GM12801 (cell line): ENCODE measurements around the gene CHST11.

Experiments used
- TF ChIP-seq, protein P1 (sequence below): IDR thresholded peaks from one replicate; pipeline ENCODE4 v1.5.1; 2011; ENCODE audit warnings: control low read depth; ENCODE audit not compliant: insufficient read length; ENCODE audit errors: extremely low read depth

Gene CHST11

DNA sequence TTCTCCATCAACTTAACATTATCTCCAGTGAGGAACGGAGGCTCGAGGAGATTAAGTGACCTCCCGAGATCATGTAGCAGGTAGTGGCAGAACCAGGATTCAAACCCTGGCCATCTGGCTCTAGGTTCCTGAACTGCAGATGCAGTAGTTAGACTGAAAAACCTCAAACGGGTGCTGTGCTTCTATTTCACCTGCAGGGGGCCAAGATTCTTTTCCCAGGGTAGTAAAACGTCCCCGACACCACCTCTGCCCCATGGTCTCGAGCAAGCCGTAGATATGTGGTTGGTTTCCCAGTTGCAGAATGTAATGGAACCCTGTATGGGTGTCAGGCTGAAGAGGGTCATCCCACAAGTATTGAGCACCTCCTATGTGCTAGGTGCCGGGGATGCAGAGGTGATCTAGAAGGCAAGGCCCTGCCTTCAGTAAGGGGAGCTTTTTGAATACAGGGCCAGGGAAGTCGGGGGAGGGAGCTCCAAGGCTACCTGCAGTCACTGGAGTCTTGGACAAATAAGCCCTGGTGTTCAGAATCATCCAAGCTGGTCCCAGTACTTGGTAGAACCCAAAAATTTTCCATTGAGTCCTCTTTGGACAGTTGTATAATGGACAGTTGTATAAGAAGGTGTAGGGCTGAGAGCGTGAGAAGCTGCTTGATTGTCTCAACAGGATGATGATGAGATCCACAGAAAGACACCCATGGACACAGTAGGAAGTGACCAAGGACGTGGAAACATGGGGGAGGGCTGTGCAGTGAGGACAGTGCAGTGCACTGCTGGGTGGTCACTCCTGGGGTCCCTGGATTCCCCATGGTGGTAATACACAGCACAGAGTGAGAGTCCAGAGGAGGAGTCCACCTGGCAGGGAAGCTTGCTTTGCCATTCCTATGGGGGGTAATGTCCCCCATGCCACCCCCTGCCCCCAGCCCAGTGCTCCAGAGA lies 197.2 kb downstream of the CHST11 start:
- TF ChIP-seq, protein P1, sequence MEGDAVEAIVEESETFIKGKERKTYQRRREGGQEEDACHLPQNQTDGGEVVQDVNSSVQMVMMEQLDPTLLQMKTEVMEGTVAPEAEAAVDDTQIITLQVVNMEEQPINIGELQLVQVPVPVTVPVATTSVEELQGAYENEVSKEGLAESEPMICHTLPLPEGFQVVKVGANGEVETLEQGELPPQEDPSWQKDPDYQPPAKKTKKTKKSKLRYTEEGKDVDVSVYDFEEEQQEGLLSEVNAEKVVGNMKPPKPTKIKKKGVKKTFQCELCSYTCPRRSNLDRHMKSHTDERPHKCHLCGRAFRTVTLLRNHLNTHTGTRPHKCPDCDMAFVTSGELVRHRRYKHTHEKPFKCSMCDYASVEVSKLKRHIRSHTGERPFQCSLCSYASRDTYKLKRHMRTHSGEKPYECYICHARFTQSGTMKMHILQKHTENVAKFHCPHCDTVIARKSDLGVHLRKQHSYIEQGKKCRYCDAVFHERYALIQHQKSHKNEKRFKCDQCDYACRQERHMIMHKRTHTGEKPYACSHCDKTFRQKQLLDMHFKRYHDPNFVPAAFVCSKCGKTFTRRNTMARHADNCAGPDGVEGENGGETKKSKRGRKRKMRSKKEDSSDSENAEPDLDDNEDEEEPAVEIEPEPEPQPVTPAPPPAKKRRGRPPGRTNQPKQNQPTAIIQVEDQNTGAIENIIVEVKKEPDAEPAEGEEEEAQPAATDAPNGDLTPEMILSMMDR = no peak

- TF ChIP-seq, protein P1 = no peak
These were observed 198.2 kb downstream of the CHST11 start for GRCh38 chr12:104654665-104655609.

GRCh38 chr12:104656383-104656782 lies 199.6 kb downstream of the CHST11 start:
- TF ChIP-seq, protein P1 = no peak

DNA sequence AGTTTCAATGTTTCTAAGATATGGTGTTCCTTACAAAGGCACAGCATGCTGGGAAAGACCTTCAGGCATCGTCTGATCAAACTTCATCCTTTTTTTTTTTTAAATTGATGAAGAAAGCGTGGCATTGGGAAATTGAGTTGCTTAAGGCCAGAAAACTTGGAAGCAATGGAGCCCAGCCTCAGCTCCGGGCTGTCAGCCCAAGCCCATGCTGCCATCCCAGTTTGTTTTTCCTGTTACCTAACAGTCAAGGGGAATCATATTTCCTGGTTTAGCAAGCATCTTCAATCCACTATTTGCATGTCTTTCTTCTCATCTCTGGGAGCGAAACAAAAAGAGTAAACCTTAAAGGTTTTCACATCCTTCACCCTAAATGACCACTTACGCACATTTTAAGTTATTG lies 200.2 kb downstream of the CHST11 start:
- TF ChIP-seq, protein P1 = no peak

DNA sequence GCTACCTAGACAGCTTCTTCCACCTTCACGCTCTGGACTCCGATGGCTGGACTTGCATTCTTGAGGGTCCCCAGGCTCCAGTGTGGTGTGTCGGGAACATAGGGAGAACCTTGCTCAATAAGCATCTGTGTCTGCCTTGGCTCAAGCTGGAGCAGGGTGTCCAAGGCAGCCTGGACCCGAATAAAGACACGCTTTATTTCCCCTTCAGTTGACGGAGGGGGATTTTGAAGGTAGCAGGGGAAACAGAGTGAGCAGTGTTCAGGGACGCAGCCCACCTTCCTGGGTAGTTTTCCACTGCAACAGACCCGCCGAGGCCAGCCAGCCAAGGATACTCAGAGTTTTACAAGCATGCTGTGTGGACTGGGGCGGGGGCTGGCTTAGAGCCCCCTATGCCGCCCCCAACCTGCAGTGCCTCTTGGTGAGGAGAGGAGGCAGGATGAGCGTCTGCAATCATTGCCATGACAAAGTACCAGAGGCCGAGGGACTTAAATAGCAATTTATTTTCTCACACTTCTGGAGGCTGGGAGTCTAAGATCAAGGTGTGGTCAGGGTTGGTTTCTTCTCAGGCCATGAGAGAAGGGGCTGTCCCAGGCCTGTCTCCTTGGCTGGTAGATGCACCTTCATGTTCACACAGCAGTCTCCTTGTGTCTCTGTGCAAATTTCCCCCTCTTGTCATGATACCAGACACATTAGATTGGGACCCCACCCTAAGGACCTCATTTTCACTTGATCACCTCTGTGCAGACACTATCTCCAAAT lies 201.2 kb downstream of the CHST11 start:
- TF ChIP-seq, protein P1 = no peak

GRCh38 chr12:104659058-104659457 lies 202.3 kb downstream of the CHST11 start:
- TF ChIP-seq, protein P1 = no peak

- TF ChIP-seq, protein P1 = no peak
These were observed 205.5 kb downstream of the CHST11 start for GRCh38 chr12:104662203-104662602.
